HPDE6-E6E7 (cell line): ENCODE data around the gene DYRK1B.

Source experiments
- DNase-seq: peaks from one replicate; pipeline ENCODE4 v3.0.0; 2011; ENCODE audit warnings: missing footprints; ENCODE audit errors: extremely low spot score

The DYRK1B gene

GRCh38 chr19:39858541-39858940 is 24.6 kb upstream of the DYRK1B start:
- no peak for DNase-seq

DNA sequence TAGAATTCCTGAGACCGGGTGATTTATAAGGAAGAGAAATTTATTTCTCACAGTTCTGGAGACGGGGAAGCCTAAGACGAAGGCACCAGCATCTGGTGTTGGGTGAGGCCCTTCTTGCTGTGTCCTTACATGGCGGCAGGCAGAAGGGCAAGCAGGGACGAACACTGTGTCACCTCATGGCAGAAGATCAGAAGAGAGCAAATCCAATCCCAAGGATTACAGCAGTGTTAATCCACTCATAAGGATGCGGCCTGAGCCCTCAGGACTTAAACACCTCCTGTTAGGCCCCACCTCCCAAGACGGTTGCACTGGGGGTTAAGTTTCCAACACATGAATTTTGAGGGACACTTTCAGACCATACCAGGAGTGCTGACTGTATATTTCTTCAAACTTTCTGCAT is 18.9 kb upstream of the DYRK1B start:
- no peak for DNase-seq

- no peak for DNase-seq
Measured at GRCh38 chr19:39850892-39851291, 16.9 kb upstream of the DYRK1B start.

DNA sequence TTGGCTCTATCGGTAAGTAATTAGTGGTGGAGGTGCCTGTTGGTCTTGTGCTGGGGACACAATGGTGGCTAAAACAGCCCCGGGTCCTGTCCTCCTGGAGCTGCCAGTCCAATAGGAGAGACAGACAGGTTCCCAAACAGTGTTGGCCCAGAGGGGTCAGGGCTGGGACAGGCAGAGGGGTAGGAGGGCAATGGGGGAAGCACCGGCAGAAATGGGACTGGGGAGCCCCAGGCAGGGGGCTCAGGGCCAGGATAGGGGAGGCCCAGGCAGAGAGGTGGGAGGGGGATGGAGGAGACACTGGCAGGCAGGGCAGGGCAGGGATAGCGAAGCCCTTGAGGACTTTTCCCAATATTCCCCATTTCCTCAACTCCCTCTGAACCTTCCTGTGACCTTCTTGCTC is 14.4 kb upstream of the DYRK1B start:
- DNase-seq, result no peak

GRCh38 chr19:39847525-39847924 is 13.6 kb upstream of the DYRK1B start:
- no peak for DNase-seq

DNA sequence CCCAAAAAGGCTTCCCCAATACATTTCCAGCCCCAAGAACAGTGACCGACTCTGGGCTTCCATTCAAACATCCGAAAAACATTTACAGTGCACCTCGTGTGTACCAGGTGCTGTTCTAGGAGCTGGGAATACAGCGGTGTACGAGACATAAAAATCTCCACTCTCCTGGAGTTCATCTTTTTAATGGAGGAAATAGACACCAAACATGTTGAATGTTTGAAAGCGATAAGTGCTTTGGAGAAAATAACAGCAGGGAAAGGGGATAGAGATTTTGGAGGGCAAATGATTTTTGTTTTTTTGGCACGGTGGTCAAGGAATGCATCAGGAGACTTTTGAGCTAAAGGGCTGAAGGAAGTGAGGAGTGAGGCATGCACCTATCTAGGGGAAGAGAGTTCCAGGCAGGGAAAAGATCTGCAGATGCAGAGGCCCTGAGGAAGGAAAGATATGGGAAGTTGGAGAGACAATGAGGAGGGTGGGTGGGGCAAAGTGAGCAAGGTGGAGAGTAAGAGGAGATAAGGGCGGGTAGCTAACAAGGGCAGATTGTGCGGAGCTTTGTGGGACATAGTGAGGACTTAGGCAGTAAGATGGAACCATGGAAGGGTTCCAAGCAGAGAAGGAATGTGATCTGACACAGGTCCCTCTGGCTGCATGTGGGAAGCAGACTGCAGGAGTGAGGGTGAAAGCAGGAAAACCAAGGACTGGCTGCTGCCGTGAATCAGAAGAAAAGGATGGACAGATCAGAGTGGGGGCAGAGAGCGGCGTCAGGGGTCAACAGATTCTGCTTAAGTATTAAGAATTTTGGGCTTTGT is 12.9 kb upstream of the DYRK1B start:
- DNase-seq, result no peak

DNA sequence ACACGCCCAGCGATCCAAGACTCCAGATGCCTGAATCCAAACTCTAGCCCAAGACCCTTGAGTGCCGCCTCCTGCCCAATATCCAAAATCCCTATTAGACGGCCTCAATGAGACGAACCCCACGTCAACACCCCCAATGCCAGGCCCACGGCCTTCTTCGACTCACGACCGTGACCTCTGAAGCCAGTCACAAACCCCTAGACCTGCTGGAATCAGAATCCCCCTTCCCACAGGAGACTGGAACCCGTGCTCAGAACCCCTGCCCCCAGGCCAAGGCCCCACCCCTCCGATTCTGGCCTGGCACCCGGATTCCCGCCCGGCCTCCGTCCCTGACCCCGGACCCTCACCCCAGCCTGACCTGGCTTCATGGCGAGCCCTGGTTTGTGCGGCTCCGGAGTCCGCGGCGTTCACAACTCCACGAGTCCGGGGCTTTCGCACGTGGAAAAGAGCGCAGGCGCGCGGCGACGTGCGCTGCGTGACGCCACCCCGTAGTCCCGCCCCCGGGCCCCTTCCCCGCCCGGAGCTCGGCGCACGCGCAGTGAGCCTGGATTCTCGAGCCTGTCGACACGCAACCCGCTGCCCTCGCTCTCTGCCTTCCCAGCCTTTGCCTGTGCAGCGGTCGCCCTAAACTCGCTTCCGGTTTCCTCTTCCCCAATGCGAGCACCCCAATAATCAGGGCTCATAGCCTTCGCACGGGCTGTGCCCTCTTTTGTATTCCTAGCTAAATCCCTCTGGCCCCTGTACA is 12.1 kb upstream of the DYRK1B start, which contains the start of gene FBL:
TSS of gene FBL (minus strand) at position 447 of the 745 bp plus-strand sequence. CDS start at position 368, 79 bp downstream.
- DNase-seq, result peak; percentile 95

DNA sequence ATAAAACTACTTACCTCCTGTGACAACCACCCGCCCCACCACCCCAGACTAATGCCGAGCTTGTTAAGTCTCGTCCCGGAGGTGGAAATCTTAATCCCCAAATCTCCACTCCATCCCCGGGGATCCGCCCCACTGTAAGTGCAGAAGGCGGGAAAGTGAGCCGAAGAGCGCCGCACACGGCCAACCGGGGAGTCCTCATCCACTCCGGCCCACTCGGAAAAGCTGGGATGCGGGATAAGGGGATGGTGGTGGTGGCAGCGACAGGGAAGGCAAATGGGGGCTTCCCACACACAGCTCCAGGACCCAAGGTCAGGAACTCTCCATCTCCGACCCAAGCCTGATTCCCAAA is 11.6 kb upstream of the DYRK1B start:
- DNase-seq, result no peak

GRCh38 chr19:39845172-39845571 is 11.2 kb upstream of the DYRK1B start:
- DNase-seq, result no peak

DNA sequence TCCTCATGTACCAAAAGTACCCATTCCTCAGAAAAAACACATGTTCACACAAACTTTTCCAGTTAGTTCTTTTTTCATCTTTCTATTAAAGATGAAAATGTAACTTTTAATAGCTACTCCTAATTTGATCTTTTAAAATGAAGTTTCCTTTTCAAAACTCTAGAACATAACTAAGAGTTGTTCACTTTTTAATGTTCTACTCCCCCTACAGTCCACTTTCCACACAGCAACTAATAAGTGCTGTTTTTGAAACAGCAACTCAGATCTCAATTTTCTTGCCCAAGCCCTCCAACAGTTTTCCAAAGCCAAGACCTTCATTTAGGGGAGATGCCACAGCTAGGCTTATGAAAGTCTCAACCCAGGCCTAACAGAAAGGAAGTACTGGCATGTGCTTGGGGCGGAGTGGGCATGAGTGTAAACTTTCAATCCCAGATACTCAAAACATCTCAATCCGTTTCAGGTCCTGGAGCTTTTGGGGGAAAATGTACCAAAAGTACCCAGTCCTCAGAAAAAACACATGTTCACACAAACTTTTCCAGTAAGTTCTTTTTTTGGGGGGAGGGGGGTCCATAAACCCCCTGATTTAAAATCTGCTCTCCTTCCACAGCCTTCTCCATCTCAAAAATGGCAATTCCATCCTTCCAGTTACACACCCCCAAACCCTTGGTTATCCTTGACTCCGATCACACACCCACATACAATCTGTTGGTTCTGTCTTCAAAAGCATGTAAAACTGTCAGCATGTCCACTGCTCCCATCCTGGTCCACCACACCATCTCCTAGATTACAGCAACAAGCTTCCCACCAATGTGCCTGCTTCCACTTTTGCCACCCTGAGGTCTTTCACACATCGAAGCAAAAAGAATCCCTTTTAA is 10.2 kb upstream of the DYRK1B start:
- no peak for DNase-seq

DNA sequence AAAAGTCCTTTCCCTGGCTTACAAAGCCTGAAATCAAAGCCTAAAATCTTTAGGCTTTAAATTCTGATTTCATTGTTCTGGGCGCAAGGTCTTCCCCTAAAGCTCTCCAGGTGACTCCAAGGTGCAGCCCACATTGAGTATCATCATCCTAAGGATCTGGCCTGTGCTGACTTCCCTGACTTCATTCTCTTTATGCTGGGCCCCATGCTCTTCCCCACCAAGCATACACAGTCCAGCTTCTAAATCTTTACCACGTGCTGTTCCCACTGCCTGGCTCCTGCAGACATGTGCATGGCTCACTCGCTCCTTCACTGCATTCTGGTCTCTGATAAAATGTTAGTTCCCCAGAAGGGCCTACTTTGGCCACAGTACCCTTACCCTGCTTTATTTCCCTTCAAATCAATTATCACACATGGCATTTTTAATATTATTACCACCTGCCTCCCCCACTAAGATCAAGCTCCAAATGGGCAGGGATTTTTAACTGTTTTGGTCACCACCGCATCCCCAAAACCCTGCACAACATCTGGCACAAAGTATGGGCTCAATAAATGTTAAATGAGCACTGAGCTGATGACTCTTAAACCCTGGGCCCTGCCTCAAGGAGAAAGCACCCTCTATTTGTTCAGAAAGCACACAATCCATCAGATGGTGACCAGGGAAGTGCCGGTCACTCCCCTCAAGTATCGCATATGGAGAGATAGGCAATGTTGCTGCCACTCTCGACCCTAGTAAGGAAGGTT is 8.9 kb upstream of the DYRK1B start:
- no peak for DNase-seq

DNA sequence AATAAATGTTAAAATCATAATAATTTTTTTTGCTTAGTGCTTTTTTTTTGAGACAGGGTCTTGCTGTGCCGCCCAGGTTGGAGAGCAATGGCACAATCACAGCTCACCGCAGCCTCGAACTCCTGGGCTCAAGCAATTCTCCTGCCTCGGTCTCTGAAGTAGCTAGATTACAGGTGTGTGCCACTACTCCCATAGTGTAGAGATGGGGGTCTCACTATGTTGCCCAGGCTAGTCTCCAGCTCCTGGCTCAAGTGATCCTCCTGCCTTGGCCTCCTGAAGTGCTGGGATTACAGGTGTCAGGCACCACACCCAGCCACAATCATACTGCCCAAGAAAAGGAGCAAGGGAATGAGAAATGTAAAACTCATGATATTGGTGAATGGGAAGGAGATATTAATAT is 7.1 kb upstream of the DYRK1B start:
- DNase-seq, result no peak

GRCh38 chr19:39840492-39840891 is 6.5 kb upstream of the DYRK1B start:
- DNase-seq, result no peak

DNA sequence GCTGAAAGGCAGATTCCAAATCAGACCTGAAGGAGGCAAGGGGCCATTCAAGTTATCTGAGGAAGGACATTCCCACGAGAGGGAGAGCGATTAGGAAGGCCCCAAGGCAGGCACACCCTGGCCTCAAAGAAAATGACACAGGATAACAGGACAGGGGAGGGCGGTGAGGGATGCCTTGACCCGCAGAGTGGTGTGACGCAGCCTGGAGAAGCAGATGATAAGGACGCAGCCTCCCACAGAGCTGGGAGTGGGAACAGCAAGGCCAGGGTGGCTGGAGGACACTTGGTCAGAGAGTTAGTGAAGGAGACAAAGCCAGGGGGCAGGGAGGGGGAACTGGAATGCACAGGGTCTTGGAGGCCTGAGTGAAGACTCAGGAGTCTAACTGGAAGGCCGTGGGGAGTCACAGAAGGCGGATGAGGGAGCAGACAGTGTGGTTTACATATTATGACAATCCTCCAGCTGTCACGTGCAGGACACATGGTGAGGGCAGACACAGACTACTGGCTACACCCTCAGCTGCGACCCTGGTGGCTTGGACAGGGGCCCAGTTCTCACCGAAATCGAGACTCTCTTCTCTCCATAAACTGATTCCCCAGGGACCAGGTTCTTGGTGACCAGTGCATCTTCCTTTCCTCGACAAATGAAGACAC is 5.8 kb upstream of the DYRK1B start:
- DNase-seq, result no peak

GRCh38 chr19:39838569-39838968 is 4.6 kb upstream of the DYRK1B start:
- DNase-seq, result no peak

GRCh38 chr19:39837978-39838377 is 4.0 kb upstream of the DYRK1B start:
- no peak for DNase-seq

DNA sequence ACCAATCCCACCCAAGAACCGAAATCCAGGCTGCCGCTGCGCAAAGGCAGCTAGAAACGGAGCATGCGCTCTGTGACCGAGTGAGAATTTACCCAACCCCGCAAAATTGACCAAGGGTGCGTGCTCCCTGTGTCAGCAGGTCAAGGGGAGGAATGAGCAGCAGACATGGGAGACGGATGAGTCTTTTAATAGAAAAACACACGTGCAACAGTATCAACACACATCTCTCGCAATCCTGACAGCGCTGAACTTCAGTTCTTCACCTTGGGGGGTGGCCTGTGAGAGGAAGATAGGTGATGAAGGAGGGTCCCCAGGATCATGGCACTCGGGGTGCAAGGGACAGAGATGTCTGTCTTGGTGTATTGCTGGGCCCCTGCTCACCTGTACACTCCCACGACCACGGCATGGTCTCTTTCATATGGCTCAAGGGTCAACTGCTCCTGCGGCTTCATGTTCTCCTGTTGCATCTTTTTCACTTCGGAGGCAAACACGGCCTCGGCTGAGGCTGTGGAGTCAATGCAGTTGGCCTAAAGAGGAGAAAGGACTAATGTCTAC is 402 bp upstream of the DYRK1B start:
- no peak for DNase-seq

GRCh38 chr19:39833160-39833463 is 850 bp downstream of the DYRK1B start:
- DNase-seq, result no peak

- no peak for DNase-seq
Measured at GRCh38 chr19:39832341-39833083, 1.4 kb downstream of the DYRK1B start.

DNA sequence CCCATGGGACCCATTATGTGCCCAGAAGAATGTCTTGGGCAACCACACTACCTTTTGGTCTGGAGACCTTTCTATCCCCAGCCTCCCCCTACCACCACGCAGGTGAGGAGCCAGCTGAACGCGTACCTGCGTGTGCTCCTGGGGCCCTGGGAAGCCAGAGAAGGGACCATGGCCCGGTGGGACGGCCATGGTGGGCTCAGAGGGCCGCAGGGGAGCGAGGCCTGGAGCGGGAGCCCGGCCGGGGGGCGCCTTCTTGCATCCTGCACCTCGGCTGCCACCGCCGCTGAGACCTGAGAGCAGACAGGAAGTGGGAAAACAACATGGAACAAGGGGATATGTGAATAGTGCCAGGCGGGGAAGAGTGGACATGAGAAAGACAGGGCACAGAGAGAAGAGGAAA is 2.3 kb downstream of the DYRK1B start:
- DNase-seq, result no peak
